H1 (cell line): Measurements from ENCODE around the gene FIGNL2. TPM values are rescaled to one million over a fixed set of nuclear protein-coding genes. Genes with fewer than 3 reads are reported as not detected.

Source experiments
- CTCF ChIA-PET: fragments of 300-600 bp; sonication (Branson Sonifier 250); formaldehyde crosslinking; loops from one replicate; lab custom pipeline; 2021; ENCODE audit not compliant: partially characterized antibody; lab: Charles Lee
- POLR2A ChIA-PET: fragments of 300-600 bp; sonication (Branson Sonifier 250); formaldehyde crosslinking; loops from one replicate; lab custom pipeline; 2021; ENCODE audit warnings: inconsistent platforms; ENCODE audit not compliant: partially characterized antibody; lab: Charles Lee
- DNase-seq, 2 experiments: peaks; one replicate each; pipeline versions ENCODE4 v3.0.0 to v3.0.0-alpha.2; 2010 to 2022; ENCODE audit warnings: low spot score in 2 of 2, low read depth in 1 of 2, mixed read lengths in 1 of 2
- FAIRE-seq: peaks from 2 replicates; lab custom pipeline; 2011; peaks lifted over from hg19 to GRCh38; lab: Jason Lieb, UNC
- H2AFZ ChIP-seq: 2 replicates; pipeline ENCODE4 v1.8.1; 2012; ENCODE audit warnings: low read length, inconsistent platforms
- H2AK5ac ChIP-seq: 2 replicates; pipeline ENCODE4 v1.6.1; 2013; ENCODE audit warnings: low read depth, low read length
- H2BK120ac ChIP-seq: replicated peaks from 2 replicates; pipeline ENCODE3; 2013; ENCODE audit warnings: low read depth, low read length, inconsistent platforms
- H2BK12ac ChIP-seq: 2 replicates; pipeline ENCODE4 v1.6.1; 2013; ENCODE audit warnings: low read depth, low read length
- H2BK15ac ChIP-seq: 2 replicates; pipeline ENCODE4 v1.6.1; 2013; ENCODE audit warnings: low read length
- H2BK20ac ChIP-seq: 2 replicates; pipeline ENCODE4 v1.6.1; 2013; ENCODE audit warnings: low read length
- H2BK5ac ChIP-seq: 2 replicates; pipeline ENCODE4 v1.6.1; 2013; ENCODE audit warnings: low read depth, low read length
- H3K14ac ChIP-seq: 2 replicates; pipeline ENCODE4 v1.6.1; 2013; ENCODE audit warnings: inconsistent platforms; ENCODE audit not compliant: insufficient read length
- H3K18ac ChIP-seq: 2 replicates; pipeline ENCODE4 v1.6.1; 2013; ENCODE audit warnings: low read length; ENCODE audit errors: extremely low read depth
- H3K23ac ChIP-seq: 2 replicates; pipeline ENCODE4 v1.6.1; 2013; ENCODE audit warnings: inconsistent platforms; ENCODE audit not compliant: insufficient read length
- H3K23me2 ChIP-seq: 2 replicates; pipeline ENCODE4 v1.6.1; 2013; ENCODE audit warnings: low read depth, low read length
- H3K27ac ChIP-seq: 2 replicates; pipeline ENCODE4 v1.6.1; 2011; ENCODE audit warnings: low read depth, low read length, inconsistent platforms
- H3K27me3 ChIP-seq, 4 experiments: replicated peaks in 1 of 4; 1 replicate in 1 of 4; 2 replicates in 3 of 4; pipeline versions ENCODE4 v1.6.1 to v1.8.1; 2011 to 2013; ENCODE audit warnings: low read length in 3 of 4, mild to moderate bottlenecking in 3 of 4, inconsistent platforms in 2 of 4, mixed read lengths in 2 of 4, moderate library complexity in 1 of 4; ENCODE audit not compliant: control insufficient read depth in 3 of 4, insufficient read depth in 3 of 4; ENCODE audit errors: extremely low read depth in 1 of 4
- H3K36me3 ChIP-seq, 4 experiments: 2 replicates each; pipeline versions ENCODE4 v1.6.1 to v1.8.1; 2011 to 2013; ENCODE audit warnings: mild to moderate bottlenecking in 4 of 4, low read length in 3 of 4, moderate library complexity in 2 of 4, control low read depth in 1 of 4, inconsistent platforms in 1 of 4; ENCODE audit not compliant: insufficient read depth in 4 of 4, control insufficient read depth in 2 of 4
- H3K4ac ChIP-seq: replicated peaks from 2 replicates; pipeline ENCODE3; 2013; ENCODE audit warnings: low read length, low read depth, mixed read lengths, inconsistent platforms; ENCODE audit not compliant: insufficient read length
- H3K4me1 ChIP-seq, 4 experiments: replicated peaks in 1 of 4; 1 replicate in 1 of 4; 2 replicates in 3 of 4; pipeline versions ENCODE4 v1.6.1 to v1.8.1; 2011 to 2013; ENCODE audit warnings: low read length in 3 of 4, inconsistent platforms in 2 of 4, mixed read lengths in 1 of 4; ENCODE audit not compliant: insufficient read depth in 4 of 4, control insufficient read depth in 3 of 4
- H3K4me2 ChIP-seq, 2 experiments: 2 replicates each; pipeline versions ENCODE4 v1.6.1 to v1.8.1; 2011 to 2013; ENCODE audit warnings: low read depth in 2 of 2, low read length in 2 of 2, control low read depth in 1 of 2, inconsistent platforms in 1 of 2, mild to moderate bottlenecking in 1 of 2; ENCODE audit not compliant: insufficient read depth in 1 of 2
- H3K4me3 ChIP-seq, 4 experiments: fragments of 200-600, 300-600 bp in 1 of 4; sonication (generic), shearing (Covaris generic), sonication (Bioruptor Twin) in 1 of 4; 2 replicates each; pipeline versions ENCODE4 v1.5.1 to v1.8.1; 2011 to 2016; ENCODE audit warnings: low read length in 4 of 4, low read depth in 3 of 4, control low read depth in 2 of 4, inconsistent platforms in 2 of 4, mild to moderate bottlenecking in 2 of 4, mixed read lengths in 1 of 4, moderate library complexity in 1 of 4; ENCODE audit not compliant: insufficient read depth in 2 of 4; ENCODE audit errors: extremely low read depth in 1 of 4
- H3K56ac ChIP-seq: replicated peaks from 2 replicates; pipeline ENCODE3; 2013; ENCODE audit warnings: low read depth, mild to moderate bottlenecking, mixed read lengths, low read length, inconsistent platforms; ENCODE audit not compliant: insufficient read length
- H3K79me1 ChIP-seq: 2 replicates; pipeline ENCODE4 v1.6.1; 2013; ENCODE audit warnings: low read depth, low read length, control low read depth
- H3K79me2 ChIP-seq, 2 experiments: 2 replicates each; pipeline versions ENCODE4 v1.6.1 to v1.8.1; 2012 to 2013; ENCODE audit warnings: low read length in 2 of 2, mild to moderate bottlenecking in 2 of 2, inconsistent platforms in 1 of 2; ENCODE audit not compliant: insufficient read depth in 2 of 2, control insufficient read depth in 1 of 2
- H3K9ac ChIP-seq, 4 experiments: replicated peaks in 1 of 4; 1 replicate in 1 of 4; 2 replicates in 3 of 4; pipeline versions ENCODE4 v1.6.1 to v1.8.1; 2011 to 2013; ENCODE audit warnings: low read depth in 3 of 4, low read length in 3 of 4, control low read depth in 2 of 4, mild to moderate bottlenecking in 2 of 4, moderate library complexity in 2 of 4, inconsistent platforms in 1 of 4; ENCODE audit errors: extremely low read depth in 1 of 4
- H3K9me3 ChIP-seq, 2 experiments: 2 replicates each; pipeline versions ENCODE4 v1.6.1 to v1.8.1; 2012 to 2013; ENCODE audit warnings: mild to moderate bottlenecking in 2 of 2, moderate library complexity in 2 of 2, control low read depth in 1 of 2, inconsistent platforms in 1 of 2, low read depth in 1 of 2, low read length in 1 of 2, mixed read lengths in 1 of 2; ENCODE audit not compliant: insufficient read depth in 2 of 2
- H4K20me1 ChIP-seq, 2 experiments: replicated peaks in 1 of 2; 2 replicates each; pipeline versions ENCODE3 to v1.8.1; 2011 to 2013; ENCODE audit warnings: inconsistent platforms in 2 of 2, low read length in 2 of 2, mild to moderate bottlenecking in 1 of 2; ENCODE audit not compliant: insufficient read depth in 2 of 2, control insufficient read depth in 1 of 2
- H4K5ac ChIP-seq: 2 replicates; pipeline ENCODE4 v1.6.1; 2013; ENCODE audit warnings: low read length, low read depth, mixed read lengths, inconsistent platforms; ENCODE audit not compliant: insufficient read length
- H4K8ac ChIP-seq: 2 replicates; pipeline ENCODE4 v1.8.0; 2013; ENCODE audit warnings: mild to moderate bottlenecking, moderate library complexity, low read length, inconsistent platforms; ENCODE audit not compliant: insufficient read depth; ENCODE audit errors: extremely low read depth
- H4K91ac ChIP-seq: replicated peaks from 2 replicates; pipeline ENCODE3; 2013; ENCODE audit warnings: low read length, mixed read lengths, inconsistent platforms; ENCODE audit not compliant: insufficient read length
- YY1 ChIP-seq: IDR thresholded peaks from 2 replicates; pipeline ENCODE4 v1.6.1; 2011; ENCODE audit warnings: low read depth, mild to moderate bottlenecking, low read length
- WGBS, 2 experiments: shearing (Covaris generic) in 1 of 2; methylation state at CpG; one replicate each; pipeline versions ENCODE4 v1.1.6 to v1.1.7; 2013 to 2015; ENCODE audit warnings: low lambda C conversion rate in 2 of 2, mixed read lengths in 2 of 2, inconsistent platforms in 1 of 2, low coverage in 1 of 2, missing lambda C conversion rate in 1 of 2; ENCODE audit not compliant: insufficient replicate concordance in 2 of 2, insufficient coverage in 1 of 2, insufficient read length in 1 of 2; ENCODE audit errors: extremely low coverage in 1 of 2, missing lambda C conversion rate in 1 of 2; 5-methylcytosine and 5-hydroxymethylcytosine counted together
- polyA plus RNA-seq, 7 experiments: library from polyadenylated mRNA; depleted of rRNA in 3 of 7; stranded (reverse) in 5 of 7; unstranded in 2 of 7; fragments of >200 nt in 5 of 7; fragments of 200-250 nt in 2 of 7; gene quantifications; 1 replicate in 5 of 7; 2 replicates in 1 of 7; 4 replicates in 1 of 7; pipeline versions ENCODE4 v1.2.1 to v1.2.3, GENCODE V29; 2011 to 2013; ENCODE audit warnings: missing spikeins in 2 of 7, mixed read lengths in 2 of 7
- total RNA-seq: library from RNA; stranded (reverse); fragmentation: NEBNext Ultra II Directional; extraction: Animal tissue kit (Norgen Biotek cat#: 25700); gene quantifications from 2 replicates; pipeline ENCODE4 v1.2.1, GENCODE V29; 2021
- TF ChIP-seq, protein P1 (sequence below): IDR thresholded peaks from 2 replicates; pipeline ENCODE4 v1.6.1; 2012; ENCODE audit warnings: inconsistent platforms

Gene FIGNL2
- total and polyA plus RNA-seq, 2 of the 8 experiments (the other 6 are each of a cell fraction or from before 2014, with no cell fraction given), result 6.5 to 7.1 TPM

- Histone ChIP-seq H4K8ac (no peak overlapping the region), H3K79me2 (no peaks in the 10 kb centered on the region; a peak in 1 of 4 replicates), H3K4me2 (no peak overlapping the region; a peak in 2 of 4 replicates), H2BK120ac (peak overlapping the region; percentile 51), H3K27me3 (no peaks in the 10 kb centered on the region; a peak in 1 of 7 replicates), H3K4me3 (no peak overlapping the region), H2BK5ac (no peak overlapping the region), H3K79me1 (peaks cover 2% of the 10 kb centered on the region), H3K27ac (no peak overlapping the region), H4K5ac (no peak overlapping the region), H3K4me1 (peaks cover 9 to 52% (median 24%) of the 10 kb centered on the region in 4 experiments), H4K91ac (peak overlapping the region; percentile 54), H3K18ac (no peak overlapping the region; the same call in 1 of the 2 replicates), H2BK12ac (no peak overlapping the region), H3K14ac (no peak overlapping the region), H4K20me1 (no peaks in the 10 kb centered on the region), H3K23me2 (peaks cover 4% of the 10 kb centered on the region; the same call in 1 of the 2 replicates), H3K56ac (no peak overlapping the region), H2AFZ (no peak overlapping the region), H2AK5ac (no peak overlapping the region), H3K9me3 (no peaks in the 10 kb centered on the region), H3K4ac (no peak overlapping the region), H2BK15ac (no peak overlapping the region), H3K9ac (no peak overlapping the region), H2BK20ac (no peak overlapping the region), H3K23ac (no peak overlapping the region), H3K36me3 (no peaks in the 10 kb centered on the region)
- TF ChIP-seq, protein P1, sequence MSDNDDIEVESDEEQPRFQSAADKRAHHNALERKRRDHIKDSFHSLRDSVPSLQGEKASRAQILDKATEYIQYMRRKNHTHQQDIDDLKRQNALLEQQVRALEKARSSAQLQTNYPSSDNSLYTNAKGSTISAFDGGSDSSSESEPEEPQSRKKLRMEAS, result no peak
- TF ChIP-seq YY1, result peak; percentile 42; the same call in 1 of the 2 replicates
- ChIA-PET POLR2A (interaction anchor here (1.3 to 4.8 kb wide), 8 partner anchors 9 to 32 kb away, joined by 3 to 14 read pairs (median 6); partner anchors contain the start of gene FIGNL2), CTCF (interaction anchor here (0.6 to 9.8 kb wide), 12 partner anchors 8 to 292 kb away, joined by 3 to 109 read pairs (median 4); partner anchors contain the start of gene ANKRD33)
- DNase-seq, result no peak
- FAIRE-seq, result no peak
- 74% methylated on average over 7 of the region's 7 CpGs; no CpG with 5 or more reads in 1 of the 2 experiments for WGBS, 2 experiments
Observed at GRCh38 chr12:51837286-51837685, 11.2 kb downstream of the FIGNL2 start.
